ENCODE data around the gene PUDP. TPM values are rescaled to one million over a fixed set of nuclear protein-coding genes. Genes with fewer than 3 reads are reported as not detected.

Gene PUDP
- total RNA-seq, 1 donor from 2014 or later, result 14.7 TPM

DNA sequence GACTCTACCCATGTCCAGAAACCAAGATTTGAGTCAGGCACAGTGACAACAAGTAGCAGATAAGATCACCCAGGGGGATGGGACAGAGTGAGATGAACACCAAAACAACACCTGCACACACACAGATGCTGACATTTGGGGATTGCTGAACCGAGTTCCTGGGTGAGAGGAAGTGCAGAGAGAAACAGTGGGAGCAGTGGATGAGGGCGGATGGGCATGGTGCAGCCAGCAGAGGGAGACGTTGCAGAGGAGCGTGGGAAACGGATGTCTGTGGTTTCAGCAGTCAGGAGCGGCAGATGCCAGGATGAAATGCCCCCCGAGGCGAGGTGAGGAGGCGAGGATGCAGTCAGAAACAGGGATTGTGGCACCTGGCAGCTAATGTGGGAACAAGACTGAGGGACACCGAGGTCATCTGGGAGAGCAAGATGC lies 79.0 kb downstream of the PUDP start:
- peaks cover 14% of the 10 kb centered on the region for H3K36me3 Mint-ChIP-seq (ENCODE audit: low read depth)
- DNase-seq (ENCODE audit: low spot score), result no peak
- TF ChIP-seq CTCF (IDR thresholded peaks at IDR 0.05), result peak; percentile 70
- no peaks in the 10 kb centered on the region for H3K9me3 Mint-ChIP-seq (ENCODE audit: low read depth)
- H3K27ac Mint-ChIP-seq (ENCODE audit: unreplicated experiment), result no peak overlapping the region
- no peak overlapping the region for H3K4me3 Mint-ChIP-seq (ENCODE audit: unreplicated experiment)
- H3K27me3 Mint-ChIP-seq (ENCODE audit: low read depth), result no peaks in the 10 kb centered on the region
- H3K4me1 Mint-ChIP-seq (ENCODE audit: low read depth), result peaks cover 8% of the 10 kb centered on the region

DNA sequence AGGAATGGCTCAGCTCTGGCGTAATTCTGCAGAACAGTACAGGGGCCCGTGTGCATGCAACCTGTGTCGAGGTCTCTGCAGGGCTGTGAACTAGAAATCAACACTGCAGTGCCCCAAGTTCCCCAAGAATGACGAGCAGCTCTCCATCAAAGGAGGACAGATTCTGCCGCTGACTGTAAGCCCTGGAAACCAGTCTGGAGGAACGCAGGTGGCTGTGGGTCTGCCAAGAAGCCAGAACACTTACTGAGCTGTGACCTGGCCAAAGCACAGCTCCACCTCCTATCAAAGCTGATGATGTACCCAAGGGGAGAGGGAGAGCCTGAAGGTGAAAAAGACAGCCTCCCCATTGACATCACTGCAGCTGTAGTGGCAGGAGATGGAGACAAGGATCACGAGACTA lies 80.7 kb downstream of the PUDP start:
- DNase-seq (ENCODE audit: low spot score), result no peak
- no peak for TF ChIP-seq CTCF (IDR thresholded peaks at IDR 0.05)
- H3K4me3 Mint-ChIP-seq (ENCODE audit: unreplicated experiment), result no peak overlapping the region
- no peaks in the 10 kb centered on the region for H3K27me3 Mint-ChIP-seq (ENCODE audit: low read depth)
- peaks cover 2% of the 10 kb centered on the region for H3K9me3 Mint-ChIP-seq (ENCODE audit: low read depth)
- H3K36me3 Mint-ChIP-seq (ENCODE audit: low read depth), result peaks cover 11% of the 10 kb centered on the region
- H3K27ac Mint-ChIP-seq (ENCODE audit: unreplicated experiment), result no peak overlapping the region
- peaks cover 6% of the 10 kb centered on the region for H3K4me1 Mint-ChIP-seq (ENCODE audit: low read depth)

DNA sequence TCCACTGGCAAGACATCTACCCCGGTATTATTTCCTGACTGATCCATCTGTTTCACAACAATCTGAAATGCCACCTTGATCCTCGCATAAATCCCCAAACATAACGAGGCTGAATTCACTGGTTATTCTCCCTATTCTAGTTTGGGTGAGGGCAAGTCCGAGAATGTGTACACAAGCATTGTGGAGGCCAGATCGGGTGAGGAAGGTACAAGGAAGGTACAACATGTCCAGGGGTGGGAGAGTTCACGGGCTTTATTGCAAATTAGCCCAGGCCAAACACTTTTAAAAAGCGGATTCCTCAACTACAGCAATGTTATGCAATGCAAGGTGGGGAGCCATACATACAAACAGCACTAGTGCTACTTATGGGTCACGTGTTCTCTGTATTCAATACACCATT lies 82.5 kb downstream of the PUDP start:
- peaks cover 11% of the 10 kb centered on the region for H3K36me3 Mint-ChIP-seq (ENCODE audit: low read depth)
- DNase-seq (ENCODE audit: low spot score), result no peak
- TF ChIP-seq CTCF (IDR thresholded peaks at IDR 0.05), result no peak
- peaks cover 8% of the 10 kb centered on the region for H3K4me1 Mint-ChIP-seq (ENCODE audit: low read depth)
- peaks cover 5% of the 10 kb centered on the region for H3K9me3 Mint-ChIP-seq (ENCODE audit: low read depth)
- H3K27me3 Mint-ChIP-seq (ENCODE audit: low read depth), result no peaks in the 10 kb centered on the region
- no peak overlapping the region for H3K4me3 Mint-ChIP-seq (ENCODE audit: unreplicated experiment)
- no peak overlapping the region for H3K27ac Mint-ChIP-seq (ENCODE audit: unreplicated experiment)

GRCh38 chrX:7062903-7063302 lies 85.0 kb downstream of the PUDP start:
- no peaks in the 10 kb centered on the region for H3K27me3 Mint-ChIP-seq (ENCODE audit: low read depth)
- H3K27ac Mint-ChIP-seq (ENCODE audit: unreplicated experiment), result no peak overlapping the region
- peaks cover 4% of the 10 kb centered on the region for H3K4me1 Mint-ChIP-seq (ENCODE audit: low read depth)
- no peak for TF ChIP-seq CTCF (IDR thresholded peaks at IDR 0.05)
- peaks cover 6% of the 10 kb centered on the region for H3K36me3 Mint-ChIP-seq (ENCODE audit: low read depth)
- no peak overlapping the region for H3K4me3 Mint-ChIP-seq (ENCODE audit: unreplicated experiment)
- peaks cover 5% of the 10 kb centered on the region for H3K9me3 Mint-ChIP-seq (ENCODE audit: low read depth)
- no peak for DNase-seq (ENCODE audit: low spot score)

GRCh38 chrX:7062276-7062675 lies 85.7 kb downstream of the PUDP start:
- TF ChIP-seq CTCF (IDR thresholded peaks at IDR 0.05), result no peak
- Mint-ChIP-seq H3K27ac (ENCODE audit: unreplicated experiment) (no peak overlapping the region), H3K36me3 (ENCODE audit: low read depth) (peaks cover 5% of the 10 kb centered on the region), H3K4me3 (ENCODE audit: unreplicated experiment) (no peak overlapping the region), H3K27me3 (ENCODE audit: low read depth) (no peaks in the 10 kb centered on the region), H3K9me3 (ENCODE audit: low read depth) (peaks cover 5% of the 10 kb centered on the region), H3K4me1 (ENCODE audit: low read depth) (peaks cover 4% of the 10 kb centered on the region)
- DNase-seq (ENCODE audit: low spot score), result no peak

All from chondrocyte (in vitro differentiated cells).